Measurements from ENCODE around the gene EXOSC9.
A peak's percentile ranks its signal among the peaks of the same experiment; 100 is the strongest.

Gene EXOSC9

DNA sequence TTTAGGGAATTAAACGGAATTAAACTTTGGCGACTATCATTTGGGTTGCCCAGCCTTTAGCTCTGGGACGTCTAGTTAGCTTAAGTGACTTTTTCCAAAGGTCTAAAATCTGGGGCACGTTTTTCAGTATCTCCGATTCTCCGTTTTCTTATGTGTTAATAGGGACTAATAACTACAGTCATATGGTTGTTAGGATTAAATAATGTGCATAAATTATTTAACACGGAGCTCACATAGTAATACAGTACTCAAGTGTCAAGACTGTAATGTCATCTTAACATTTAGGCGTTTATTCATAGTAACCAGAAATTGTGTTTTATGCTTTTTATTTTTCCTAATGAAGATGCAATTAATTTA is 23.0 kb downstream of the EXOSC9 start:
- DNase-seq (ENCODE audit: low spot score) = no peak

DNA sequence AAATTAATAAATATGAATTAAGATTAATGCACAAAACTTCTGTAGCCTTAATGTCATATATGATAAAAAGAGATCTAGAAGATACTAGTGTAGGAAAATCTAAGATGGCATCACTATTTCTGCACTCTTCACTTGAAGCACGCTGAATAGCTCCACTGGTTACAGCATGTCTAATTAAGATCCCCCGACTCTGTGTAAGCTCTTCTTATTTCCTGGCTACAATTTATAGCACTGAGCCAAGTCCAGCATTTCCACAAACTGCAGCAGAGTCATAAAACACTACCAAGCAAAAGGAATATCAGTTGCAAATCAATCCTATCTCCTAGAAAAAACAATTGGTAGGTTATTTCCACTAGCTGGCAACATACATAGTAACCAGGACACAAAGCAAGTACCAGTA is 23.8 kb downstream of the EXOSC9 start:
- DNase-seq (ENCODE audit: low spot score) = no peak

DNA sequence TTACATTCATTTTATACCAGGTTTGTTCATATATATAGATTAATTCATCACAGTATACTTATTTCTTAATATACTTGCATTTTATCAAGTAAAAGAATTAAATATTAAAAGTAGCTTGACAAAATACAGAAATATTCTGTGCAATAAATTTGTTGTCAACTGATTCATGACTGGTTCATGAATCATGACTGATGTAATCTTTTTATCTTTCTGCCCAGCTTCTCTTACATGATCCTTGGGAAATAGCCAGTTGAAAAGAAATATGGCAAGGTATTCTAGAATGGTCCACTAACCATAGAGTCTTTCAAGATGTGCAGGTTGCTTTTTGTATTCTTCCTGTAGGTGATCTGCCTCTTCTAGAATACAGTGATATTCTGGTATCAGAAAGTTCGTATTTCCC is 26.7 kb downstream of the EXOSC9 start:
- no peak for DNase-seq (ENCODE audit: low spot score)

DNA sequence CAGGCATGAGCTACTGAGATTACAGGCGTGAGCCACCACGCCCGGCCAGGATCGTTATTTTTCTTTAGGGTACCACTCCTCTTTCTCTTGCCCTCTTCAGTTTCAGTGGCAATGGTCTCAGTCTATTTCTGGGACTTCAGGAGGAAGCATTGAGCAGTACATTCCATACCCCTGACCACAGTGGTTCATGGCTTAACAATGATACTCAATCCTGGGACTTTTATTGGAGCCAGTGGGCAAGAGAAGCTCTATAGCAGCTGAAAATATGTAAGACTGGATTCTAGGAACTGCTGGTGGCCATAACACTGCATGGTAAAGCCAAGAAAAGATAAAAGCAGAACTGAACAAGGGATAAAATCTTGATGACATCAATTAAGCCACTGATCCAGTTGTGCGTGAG is 28.4 kb downstream of the EXOSC9 start:
- DNase-seq (ENCODE audit: low spot score) = no peak

DNA sequence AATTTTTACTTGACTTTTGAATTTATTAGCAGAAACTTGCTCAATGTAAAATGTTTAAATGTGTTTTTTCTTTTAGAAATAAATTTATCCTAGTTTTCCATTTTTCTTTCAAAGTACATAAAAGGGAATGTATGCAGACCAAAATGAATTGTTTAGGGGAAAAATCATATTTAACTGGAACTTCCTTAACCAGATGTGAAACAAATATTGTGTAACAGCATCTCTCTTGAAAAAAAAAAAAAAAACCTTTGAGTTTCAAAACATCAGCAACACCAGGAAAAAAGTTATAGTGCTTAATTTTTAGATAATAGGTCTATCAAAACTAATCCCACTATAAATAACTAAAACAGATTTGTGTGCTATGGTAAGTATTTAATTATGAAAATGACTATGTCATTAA is 37.0 kb downstream of the EXOSC9 start:
- DNase-seq (ENCODE audit: low spot score) = no peak

DNA sequence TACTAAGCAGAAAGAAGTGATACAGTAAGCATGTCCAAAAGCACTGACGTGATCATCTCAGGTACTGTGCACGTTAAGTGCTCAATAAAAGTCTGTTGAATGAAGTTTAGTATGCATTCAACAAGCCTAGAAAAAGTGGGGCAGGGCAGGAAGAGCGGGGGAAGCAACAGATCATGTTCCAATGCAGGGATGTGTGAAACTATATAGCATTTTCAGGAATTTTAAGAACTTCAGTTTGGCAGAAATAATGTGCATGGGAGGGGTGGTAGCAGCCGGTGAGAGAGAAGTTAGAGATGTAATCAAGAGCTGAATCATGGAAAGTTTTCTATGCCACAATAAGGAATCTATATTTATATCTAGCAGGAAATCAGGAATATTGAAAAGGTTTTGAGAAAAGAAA is 41.7 kb downstream of the EXOSC9 start:
- peak; percentile 33 for DNase-seq (ENCODE audit: low spot score)

DNA sequence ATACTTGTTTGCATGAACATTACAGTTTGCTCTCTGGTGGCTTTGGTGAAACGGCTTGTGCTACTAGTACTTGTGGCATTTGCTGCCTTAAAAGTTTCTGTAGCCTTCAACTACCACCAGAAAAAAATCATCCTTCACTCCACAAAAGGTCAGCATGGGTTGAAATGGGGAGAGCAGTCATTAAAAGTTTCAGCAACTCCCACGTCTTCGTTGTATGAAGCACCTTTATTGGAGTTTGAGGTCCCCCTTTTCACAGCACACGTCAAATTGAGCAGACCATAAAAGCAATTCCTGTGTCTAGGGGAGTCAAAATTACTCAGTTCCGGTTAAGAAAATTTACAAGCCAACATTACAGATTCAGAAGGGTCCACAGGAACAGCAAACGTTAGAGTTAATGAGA is 45.5 kb downstream of the EXOSC9 start:
- DNase-seq (ENCODE audit: low spot score) = no peak

DNA sequence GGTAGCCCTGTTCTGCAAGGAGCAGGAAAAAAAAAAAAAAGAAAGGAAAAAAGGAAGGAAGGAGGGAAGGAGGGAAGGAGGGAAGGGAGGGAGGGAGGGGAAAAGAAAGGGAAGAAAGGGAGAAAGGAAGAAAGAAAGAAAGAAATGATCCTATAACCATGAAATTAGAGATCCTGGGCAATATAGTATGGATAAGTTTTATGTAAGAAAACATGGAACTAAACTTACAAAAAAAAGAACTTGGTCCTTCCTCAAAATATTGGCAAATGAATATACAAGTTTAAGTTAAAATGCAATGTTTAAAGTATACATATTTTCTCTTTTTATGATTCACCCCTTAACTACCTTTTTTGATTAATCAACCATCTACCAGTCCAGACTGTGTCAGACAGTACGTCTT is 50.2 kb downstream of the EXOSC9 start:
- no peak for DNase-seq (ENCODE audit: low spot score)

DNA sequence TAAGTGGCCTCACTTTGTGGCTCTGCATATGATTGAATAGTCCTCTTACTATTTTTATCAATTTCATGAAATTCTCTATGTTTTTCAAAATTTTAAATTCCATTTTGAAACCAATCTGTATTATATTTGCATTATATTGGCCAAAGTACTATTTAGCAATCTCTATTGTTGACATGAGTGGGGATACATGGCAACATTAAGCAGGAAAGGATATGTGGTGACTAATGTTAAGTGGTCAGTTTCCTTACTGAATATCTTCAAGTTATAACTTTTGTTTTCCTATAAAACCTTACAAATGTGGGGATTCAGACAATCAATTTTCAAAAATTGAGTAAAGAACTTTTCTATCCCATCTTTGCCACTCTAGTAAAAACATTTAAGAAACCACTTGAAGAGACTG is 59.0 kb downstream of the EXOSC9 start:
- no peak for DNase-seq (ENCODE audit: low spot score)

DNA sequence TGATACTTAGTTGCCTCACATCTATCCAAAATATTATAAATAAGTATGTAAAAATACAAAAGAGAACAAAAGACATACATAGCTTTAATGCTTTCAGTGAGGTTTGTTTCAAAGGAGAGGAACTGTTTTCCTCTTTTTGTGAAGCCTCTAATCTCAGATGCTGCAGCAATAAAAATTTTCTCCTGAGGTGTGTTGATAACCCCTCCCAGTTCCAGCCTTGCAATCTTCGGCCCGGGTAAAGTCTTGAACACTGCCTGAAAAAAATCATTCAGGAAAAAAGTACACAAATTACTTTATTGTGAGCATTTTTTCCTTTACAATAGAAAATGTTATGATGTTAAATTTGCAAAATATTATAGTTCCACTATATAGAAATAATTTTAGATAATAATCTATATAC is 60.3 kb downstream of the EXOSC9 start:
- DNase-seq (ENCODE audit: low spot score) = no peak

DNA sequence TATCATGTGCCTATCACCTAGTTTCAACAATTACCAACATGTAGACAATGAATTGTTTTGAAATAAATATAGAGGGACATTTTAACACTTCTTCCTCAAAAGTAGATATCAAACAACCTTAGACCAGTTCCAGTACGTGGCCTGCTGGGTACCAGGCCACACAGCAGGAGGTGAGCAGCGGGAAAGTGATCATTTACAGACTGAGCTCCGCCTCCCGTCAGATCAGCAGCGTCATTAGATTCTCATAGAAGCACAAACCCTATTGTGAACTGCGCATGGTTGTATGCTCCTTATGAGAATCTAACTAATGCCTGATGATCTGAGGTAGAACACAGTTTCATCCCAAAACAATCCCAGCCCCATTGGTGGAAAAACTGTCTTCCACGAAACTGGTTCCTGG is 62.7 kb downstream of the EXOSC9 start:
- no peak for DNase-seq (ENCODE audit: low spot score)
